HG02571 (cell line): Measurements from ENCODE around the gene RAD21L1.
"Not testable (repeated sequence)": the region's sequence is repeated elsewhere in the genome, so short reads cannot be mapped to it uniquely, and the experiment has no call there.

Source experiments
- ATAC-seq: cut with Tn5 transposase; IDR thresholded peaks from one replicate; pipeline ENCODE4 v1.9.1; 2021; ENCODE audit warnings: mild to moderate bottlenecking, moderate library complexity; ENCODE audit not compliant: unreplicated experiment

RAD21L1 gene

DNA sequence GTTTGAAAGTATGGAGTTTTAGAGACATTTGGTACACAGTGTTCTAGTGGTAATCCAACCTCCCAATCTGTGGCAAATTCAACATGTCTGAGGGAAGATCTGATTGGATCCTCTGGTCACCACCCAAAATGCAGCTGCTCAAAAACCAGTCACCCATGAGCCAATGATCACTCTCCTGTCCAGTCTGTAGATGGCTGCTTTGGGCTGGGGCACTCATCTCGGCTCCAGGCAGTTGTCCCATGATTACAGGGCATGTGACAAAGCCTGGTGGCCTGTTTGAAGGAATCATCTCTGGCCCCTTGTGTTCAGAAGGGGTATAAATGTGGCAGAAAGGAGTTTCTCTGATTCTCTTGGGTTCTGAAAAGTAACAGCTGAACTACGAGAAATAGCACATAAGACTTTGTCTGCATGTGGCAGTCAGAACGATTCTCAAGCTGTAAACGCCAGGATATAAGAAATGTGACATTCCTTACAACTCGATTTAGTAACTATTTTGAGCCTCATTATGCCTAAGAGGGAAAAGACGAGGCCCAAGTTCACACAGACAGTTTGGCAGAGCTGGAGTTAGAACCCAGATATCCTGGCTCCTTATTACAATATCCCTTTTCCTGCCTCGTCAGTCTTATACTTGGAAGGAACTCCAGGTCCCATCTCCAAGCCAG lies 26.5 kb upstream of the RAD21L1 start:
- ATAC-seq, result no peak

- ATAC-seq, result no peak
Observed at GRCh38 chr20:1199964-1200363, 25.9 kb upstream of the RAD21L1 start.

DNA sequence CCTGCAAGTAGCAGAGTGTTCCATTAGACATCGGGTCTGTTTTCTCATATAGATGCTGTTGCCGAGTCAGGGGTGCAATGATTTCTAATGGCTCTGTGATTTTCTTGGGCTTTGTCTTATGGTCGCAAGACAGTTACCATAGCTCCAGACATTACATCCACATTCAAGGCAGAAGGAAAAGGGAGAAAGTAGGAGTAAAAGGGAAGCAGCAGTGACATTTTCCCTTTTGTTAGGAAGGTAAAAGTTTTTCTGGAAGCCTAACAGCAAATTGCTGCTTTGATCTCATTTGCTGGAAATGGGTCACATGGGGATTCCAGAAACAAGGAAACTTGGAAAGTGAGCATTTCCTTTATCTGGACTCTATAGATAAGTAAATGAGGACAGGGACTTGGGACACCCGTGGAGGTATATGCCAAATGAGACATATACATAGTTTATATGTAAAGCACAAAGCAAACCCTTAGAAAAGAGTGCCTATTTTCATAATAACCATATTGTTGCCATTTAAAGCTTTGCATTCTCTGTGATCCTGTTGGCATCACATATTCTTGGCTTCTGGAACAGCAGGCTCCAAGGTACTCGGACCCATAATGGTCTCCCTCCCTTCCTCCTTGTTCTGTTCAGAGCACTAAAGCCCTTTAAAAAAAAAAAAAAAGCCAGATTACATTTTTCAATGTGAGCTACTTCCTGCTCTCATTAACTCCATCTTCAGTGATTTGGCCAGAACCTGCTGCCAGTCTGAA lies 22.9 kb upstream of the RAD21L1 start, which contains the start of gene C20orf202:
C20orf202 (plus strand) TSS at position 693 of the 743 bp plus-strand sequence. CDS start 132 bp downstream, outside the sequence.
- no peak for ATAC-seq

DNA sequence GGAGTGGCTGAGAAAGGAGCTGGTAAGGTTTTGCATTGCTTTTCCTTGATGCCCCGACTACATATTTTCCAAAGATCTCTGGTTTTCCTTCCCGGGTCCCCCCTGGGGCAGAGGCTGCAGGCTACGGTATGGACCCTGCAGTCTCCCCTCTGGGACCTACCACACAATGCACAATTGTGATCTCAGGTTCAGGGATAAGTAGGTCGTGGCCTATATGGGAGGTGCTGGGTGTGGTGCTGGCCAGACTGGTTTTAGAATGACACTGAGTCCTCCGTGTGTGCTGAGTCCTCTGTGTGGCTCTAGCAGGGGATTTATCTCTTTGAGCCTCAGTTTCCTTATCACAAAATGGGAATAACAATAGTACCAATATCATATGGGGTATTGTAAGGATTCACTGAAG lies 22.2 kb upstream of the RAD21L1 start:
- no peak for ATAC-seq

GRCh38 chr20:1204113-1204512 lies 21.7 kb upstream of the RAD21L1 start:
- no peak for ATAC-seq

- no peak for ATAC-seq
Observed at GRCh38 chr20:1204576-1204975, 21.3 kb upstream of the RAD21L1 start.

DNA sequence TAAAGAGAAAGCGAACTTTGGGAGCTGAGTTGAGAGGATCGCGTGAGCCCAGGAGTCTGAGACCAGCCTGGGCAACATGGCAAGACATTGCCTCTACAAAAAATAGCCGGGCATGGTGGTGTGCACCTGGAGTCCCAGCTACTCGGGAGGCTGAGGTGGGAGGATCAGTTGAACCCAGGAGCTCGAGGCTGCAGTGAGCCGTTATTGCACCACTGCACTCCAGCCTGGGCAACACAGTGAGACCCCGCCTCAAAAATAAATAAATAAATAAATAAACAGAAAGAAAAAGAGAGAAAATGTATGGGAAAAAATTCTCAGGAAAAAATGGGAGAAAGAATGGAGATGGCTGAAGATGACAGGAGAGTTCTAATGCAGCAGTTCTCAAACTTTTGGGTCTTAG lies 20.0 kb upstream of the RAD21L1 start:
- no peak for ATAC-seq

- no peak for ATAC-seq
Observed at GRCh38 chr20:1206366-1207148, 19.3 kb upstream of the RAD21L1 start.

- no peak for ATAC-seq
Observed at GRCh38 chr20:1207293-1207878, 18.5 kb upstream of the RAD21L1 start.

DNA sequence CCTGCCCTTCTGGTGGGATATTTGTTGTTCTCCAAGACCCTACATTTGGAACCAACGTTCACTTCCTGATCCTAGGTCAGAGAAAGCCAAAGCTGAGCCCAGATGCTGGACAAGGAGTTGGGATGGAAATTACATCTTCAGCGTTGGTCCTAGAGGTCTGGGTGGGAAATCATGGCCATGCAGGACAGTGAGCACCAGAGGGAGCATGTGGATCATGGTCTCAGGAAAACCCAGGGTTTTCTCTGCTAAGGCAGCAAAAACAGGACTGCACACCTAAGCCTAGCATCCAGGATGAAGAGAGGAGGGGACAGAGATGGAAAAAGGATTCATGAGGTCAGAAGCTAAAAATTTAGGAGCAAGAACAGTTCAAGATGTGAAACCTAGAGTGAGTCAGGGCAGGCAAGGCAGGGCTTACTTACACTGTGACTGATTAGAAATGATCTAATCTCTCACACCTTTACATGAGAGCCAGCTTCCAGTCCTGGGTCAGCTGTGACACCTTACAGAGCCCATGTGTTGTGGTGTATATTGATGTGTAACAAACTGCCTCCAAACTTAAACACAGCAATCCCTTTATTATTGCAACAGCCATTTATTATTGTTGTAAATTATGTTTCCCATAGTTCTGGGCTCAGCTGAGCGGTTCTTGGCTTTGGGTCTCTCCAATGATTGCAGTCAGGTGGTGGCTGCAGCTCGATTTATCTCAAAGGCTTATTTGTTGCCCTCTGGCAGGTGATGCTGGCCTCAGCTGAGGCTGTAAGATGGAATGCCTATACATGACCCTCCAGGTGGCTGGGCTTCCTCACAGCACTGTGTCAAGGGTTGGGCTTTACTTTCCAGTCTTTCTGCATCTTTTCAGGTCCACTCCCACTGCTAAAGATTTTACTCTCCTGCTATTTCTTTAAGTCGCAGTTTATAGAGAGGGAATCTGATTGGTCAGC lies 16.1 kb upstream of the RAD21L1 start:
- no peak for ATAC-seq

GRCh38 chr20:1210501-1210900 lies 15.3 kb upstream of the RAD21L1 start:
- no peak for ATAC-seq

GRCh38 chr20:1212023-1212422 lies 13.8 kb upstream of the RAD21L1 start:
- no peak for ATAC-seq

GRCh38 chr20:1212607-1213396 lies 13.0 kb upstream of the RAD21L1 start:
- no peak for ATAC-seq

GRCh38 chr20:1214838-1215261 lies 11.0 kb upstream of the RAD21L1 start:
- no peak for ATAC-seq

- no peak for ATAC-seq
Observed at GRCh38 chr20:1215386-1216170, 10.3 kb upstream of the RAD21L1 start.

DNA sequence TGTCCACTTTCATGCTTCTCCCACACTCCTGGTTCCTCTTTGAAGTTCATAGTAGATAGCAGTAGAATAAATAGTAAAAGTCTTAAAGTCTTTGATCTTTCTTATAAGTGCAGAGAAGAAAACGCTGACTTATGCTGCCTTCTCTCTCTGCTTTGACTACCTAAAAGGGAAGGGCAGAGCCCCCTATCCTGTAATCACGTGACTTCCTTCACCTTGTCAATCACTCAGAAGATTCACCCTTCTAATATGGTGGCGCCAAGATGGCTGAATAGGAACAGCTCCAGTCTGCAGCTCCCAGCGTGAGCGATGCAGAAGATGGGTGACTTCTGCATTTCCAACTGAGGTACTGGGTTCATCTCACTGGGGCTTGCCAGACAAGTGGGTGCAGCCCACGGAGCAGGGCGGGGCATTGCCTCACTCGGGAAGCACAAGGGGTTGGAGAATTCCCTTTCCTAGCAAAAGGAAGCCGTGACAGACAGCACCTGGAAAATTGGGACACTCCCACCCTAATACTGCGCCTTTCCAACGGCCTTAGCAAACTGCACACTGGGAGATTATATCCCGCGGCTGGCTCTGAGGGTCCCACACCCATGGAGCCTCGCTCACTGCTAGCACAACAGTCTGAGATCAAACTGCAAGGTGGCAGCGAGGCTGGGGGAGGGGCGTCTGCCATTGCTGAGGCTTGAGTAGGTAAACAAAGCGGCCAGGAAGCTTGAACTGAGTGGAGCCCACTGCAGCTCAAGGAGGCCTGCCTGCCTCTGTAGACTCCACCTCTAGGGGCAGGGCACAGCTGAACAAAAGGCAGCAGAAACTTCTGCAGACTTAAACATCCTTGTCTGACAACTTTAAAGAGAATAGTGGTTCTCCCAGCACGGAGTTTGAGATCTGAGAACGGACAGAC lies 9.1 kb upstream of the RAD21L1 start:
- ATAC-seq, result not testable (repeated sequence)

DNA sequence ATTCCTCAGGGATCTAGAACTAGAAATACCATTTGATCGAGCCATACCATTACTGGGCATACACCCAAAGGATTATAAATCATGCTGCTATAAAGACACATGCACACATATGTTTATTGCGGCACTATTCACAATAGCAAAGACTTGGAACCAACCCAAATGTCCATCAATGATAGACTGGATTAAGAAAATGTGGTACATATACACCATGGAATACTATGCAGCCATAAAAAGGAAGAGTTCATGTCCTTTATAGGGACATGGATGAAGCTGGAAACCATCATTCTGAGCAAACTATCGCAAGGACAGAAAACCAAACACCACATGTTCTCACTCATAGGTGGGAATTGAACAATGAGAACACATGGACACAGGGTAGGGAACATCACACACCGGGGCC lies 3.1 kb upstream of the RAD21L1 start:
- ATAC-seq, result not testable (repeated sequence)
